Lower leg skin (tissue), 4 donors: ENCODE data around the gene ICOSLG. TPM values are rescaled to one million over a fixed set of nuclear protein-coding genes. Genes with fewer than 3 reads are reported as not detected.
A peak's percentile ranks its signal among the peaks of the same experiment; 100 is the strongest.
"Not testable (repeated sequence)": the region's sequence is repeated elsewhere in the genome, so short reads cannot be mapped to it uniquely, and the experiment has no call there.

ENCODE experiments used
- DNase-seq, 2 donors: peaks; one replicate each; pipeline ENCODE4 v3.0.0-alpha.2; 2019; ENCODE audit warnings: low spot score in 2 of 2
- H3K4me3 ChIP-seq: fragments of 200-600 bp; sonication (generic); 2 replicates; pipeline ENCODE4 v1.5.1; 2017; ENCODE audit warnings: mild to moderate bottlenecking, low read depth; ENCODE audit not compliant: poor library complexity, severe bottlenecking
- WGBS, 2 donors: methylation state at CpG; one replicate each; pipeline ENCODE4 v1.1.5; 2018; 5-methylcytosine and 5-hydroxymethylcytosine counted together
- intact Hi-C: fragments of 100-400 bp; cut with DNase I; formaldehyde crosslinking; loops from one replicate; pipeline ENCODE4 v1.15.0; 2023; ENCODE audit warnings: low total_unique reads
- total RNA-seq, 4 donors: library from RNA; depleted of rRNA; stranded (reverse); fragments of >200 nt; gene quantifications; one replicate each; pipeline ENCODE4 v1.1.0, GENCODE V29; 2016

The ICOSLG gene
- total RNA-seq, 4 donors from 2014 or later = 4.2 to 11.9 (median 7.8) TPM

- H3K4me3 ChIP-seq, intact Hi-C loops: not testable (repeated sequence)
- no CpG with 5 or more reads among the region's 6 CpGs for WGBS, 2 donors
Observed at GRCh38 chr21:44225605-44226004, 15.1 kb downstream of the ICOSLG start.

GRCh38 chr21:44223334-44223733, 17.4 kb downstream of the ICOSLG start:
- intact Hi-C loops, DNase-seq, H3K4me3 ChIP-seq: not testable (repeated sequence)
- no CpG with 5 or more reads among the region's 5 CpGs for WGBS, 2 donors

More at GRCh38 chr21:44225605-44226004, 15.1 kb downstream of the ICOSLG start:
- DNase-seq = not testable (repeated sequence)

- intact Hi-C loops, DNase-seq, H3K4me3 ChIP-seq: not testable (repeated sequence)
- no CpG with 5 or more reads among the region's 18 CpGs for WGBS, 2 donors
Observed at GRCh38 chr21:44220674-44221073, 20.1 kb downstream of the ICOSLG start.

- no CpG with 5 or more reads among the region's 8 CpGs for WGBS, 2 donors
- DNase-seq, H3K4me3 ChIP-seq, intact Hi-C loops: not testable (repeated sequence)
Observed at GRCh38 chr21:44218461-44218860, 22.3 kb downstream of the ICOSLG start.

GRCh38 chr21:44211978-44212377, 28.8 kb downstream of the ICOSLG start:
- WGBS, 2 donors = 83 to 97% methylated on average over 1 to 2 of the region's 2 CpGs
- DNase-seq, H3K4me3 ChIP-seq, intact Hi-C loops: not testable (repeated sequence)

- H3K4me3 ChIP-seq, DNase-seq, intact Hi-C loops: not testable (repeated sequence)
- 94 to 100% methylated on average over 2 to 3 of the region's 3 CpGs for WGBS, 2 donors
Observed at GRCh38 chr21:44211574-44211973, 29.2 kb downstream of the ICOSLG start.

- H3K4me3 ChIP-seq, intact Hi-C loops: not testable (repeated sequence)
- WGBS, 2 donors = no CpG with 5 or more reads among the region's 15 CpGs
- peak in 1 of 2 donors; percentile 68 for DNase-seq
Observed at GRCh38 chr21:44207860-44208646, 32.7 kb downstream of the ICOSLG start.

- WGBS, 2 donors = no CpG with 5 or more reads among the region's 33 CpGs
- H3K4me3 ChIP-seq, intact Hi-C loops, DNase-seq: not testable (repeated sequence)
Observed at GRCh38 chr21:44206698-44207676, 33.8 kb downstream of the ICOSLG start.

GRCh38 chr21:44206187-44206586, 34.6 kb downstream of the ICOSLG start:
- intact Hi-C loops, DNase-seq, H3K4me3 ChIP-seq: not testable (repeated sequence)
- WGBS, 2 donors = no CpG with 5 or more reads among the region's 24 CpGs

- H3K4me3 ChIP-seq, DNase-seq, intact Hi-C loops: not testable (repeated sequence)
- no CpG with 5 or more reads among the region's 30 CpGs for WGBS, 2 donors
Observed at GRCh38 chr21:44202590-44203299, 38.0 kb downstream of the ICOSLG start.

- 90 to 94% methylated on average over 11 of the region's 11 CpGs for WGBS, 2 donors
- intact Hi-C loops, H3K4me3 ChIP-seq: not testable (repeated sequence)
- peak in 1 of 2 donors; percentile 50 for DNase-seq
Observed at GRCh38 chr21:44199997-44200396, 40.7 kb downstream of the ICOSLG start.
